Peyer's patch (tissue), 4 donors: ENCODE results near the gene MED16.

Experiments
- CTCF ChIP-seq, 6 experiments: fragments of 450-650 bp in 4 of 6; fragments of 200-600 bp in 2 of 6; sonication (generic) in 1 of 6; IDR thresholded peaks; one replicate each; pipeline ENCODE4 v1.5.1; 2017 to 2019; ENCODE audit warnings: antibody characterized with exemption in 6 of 6, mild to moderate bottlenecking in 3 of 6, moderate library complexity in 1 of 6
- POLR2A ChIP-seq, 2 donors: fragments of 450-650 bp; IDR thresholded peaks; one replicate each; pipeline ENCODE4 v1.5.1; 2017; ENCODE audit warnings: antibody characterized with exemption in 2 of 2, mild to moderate bottlenecking in 2 of 2, moderate library complexity in 2 of 2

DNA sequence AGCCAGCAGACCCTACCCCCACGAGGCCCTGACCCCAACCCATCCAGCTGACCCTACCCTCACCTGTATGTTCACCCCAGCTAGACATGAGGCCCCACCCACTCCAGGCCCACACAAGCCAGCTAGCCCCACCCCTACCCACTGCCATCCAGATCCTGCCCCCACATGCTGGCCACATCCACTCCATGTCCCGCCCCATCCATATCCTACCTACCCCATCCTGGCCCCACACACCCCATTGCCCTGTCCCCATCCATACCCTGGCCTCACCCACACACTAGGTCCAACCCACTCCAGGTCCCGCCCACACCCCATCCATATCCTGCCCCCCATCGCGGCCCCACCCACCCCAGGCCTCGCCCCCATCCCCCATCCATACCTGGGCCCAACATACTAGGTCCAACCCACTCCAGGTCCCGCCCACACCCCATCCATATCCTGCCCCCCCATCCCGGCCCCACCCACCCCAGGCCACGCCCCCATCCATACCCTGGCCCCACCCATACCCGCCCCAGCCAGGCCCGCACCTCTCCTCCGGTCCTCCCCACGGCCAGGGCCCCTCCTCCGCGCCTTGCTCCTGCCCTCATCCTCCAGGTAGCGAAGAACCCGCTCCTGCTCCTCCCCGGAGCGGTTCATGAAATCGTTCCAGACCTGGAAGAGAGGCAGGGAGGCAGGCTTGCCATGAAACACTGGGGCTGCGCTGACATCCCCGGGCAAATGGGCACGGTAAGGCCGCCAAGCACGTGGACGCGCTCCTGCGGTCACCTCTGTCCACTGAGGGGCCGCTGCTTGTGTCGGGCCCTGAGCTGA is 7.5 kb upstream of the MED16 start:
- TF ChIP-seq POLR2A (IDR thresholded peaks at IDR 0.05), result no peak
- no peak for TF ChIP-seq CTCF (IDR thresholded peaks at IDR 0.05)
